NK-92 (cell line): ENCODE data around the gene AIF1L.

Experiments used
- DNase-seq: peaks from one replicate; lab custom pipeline; 2025; ENCODE audit not compliant: unreplicated experiment; lab: John Stamatoyannopoulos, UW

The AIF1L gene

GRCh38 chr9:131161585-131161984 is 65.3 kb downstream of the AIF1L start:
- no peak for DNase-seq

- DNase-seq: no peak
These were observed 66.6 kb downstream of the AIF1L start for GRCh38 chr9:131162886-131163285.

GRCh38 chr9:131165523-131165922 is 69.2 kb downstream of the AIF1L start:
- DNase-seq: no peak

- DNase-seq: no peak
These were observed 70.9 kb downstream of the AIF1L start for GRCh38 chr9:131167146-131167692.

- no peak for DNase-seq
These were observed 71.6 kb downstream of the AIF1L start for GRCh38 chr9:131167936-131168335.

- DNase-seq: no peak
These were observed 73.4 kb downstream of the AIF1L start for GRCh38 chr9:131169563-131170240.
